ENCODE data around the gene MRFAP1. TPM values are rescaled to one million over a fixed set of nuclear protein-coding genes. Genes with fewer than 3 reads are reported as not detected.

Gene MRFAP1
- total RNA-seq, 1 experiment from 2014 or later = 212 TPM

GRCh38 chr4:6689506-6689960 is 49.0 kb downstream of the MRFAP1 start:
- no peaks in the 10 kb centered on the region for H3K36me3 ChIP-seq (ENCODE audit: control insufficient read depth, insufficient read depth, low read length)
- POLR2A ChIA-PET = no interaction called here
- peaks cover 41% of the 10 kb centered on the region for H3K4me1 ChIP-seq (ENCODE audit: control insufficient read depth, insufficient read depth, low read length)
- H3K9me3 ChIP-seq (ENCODE audit: control insufficient read depth, insufficient read depth, low read depth, low read length) = no peaks in the 10 kb centered on the region
- no peak for DNase-seq (ENCODE audit: low read depth, low spot score)
- in situ Hi-C loops (cut with HindIII; ENCODE audit: low pct_unique_long_range_greater_than_20kb, low sequenced_read_pairs) = no loop called here
- CTCF ChIA-PET = interaction anchor here (0.5 to 1.3 kb wide), 2 partner anchors 15 to 28 kb away, joined by 3 to 5 read pairs; no protein-coding TSS in a partner anchor
- BruUV-seq (replicated peaks) = no TSS peak
- ATAC-seq = peak; percentile 51
- H3K4me3 ChIP-seq (ENCODE audit: low read depth in 2 of 2, low read length in 2 of 2) = no peak overlapping the region
- H3K27ac ChIP-seq (ENCODE audit: low read length) = peak overlapping the region; percentile 78
- H3K27me3 ChIP-seq (ENCODE audit: control insufficient read depth, insufficient read depth, low read length) = no peaks in the 10 kb centered on the region
- TF ChIP-seq POLR2AphosphoS5 (IDR thresholded peaks at IDR 0.05; ENCODE audit: low read depth, low read length) (no peak), SIN3A (IDR thresholded peaks at IDR 0.05; ENCODE audit: borderline replicate concordance, insufficient read depth, low read depth, low read length) (no peak), TCF7L2 (IDR thresholded peaks at IDR 0.05; ENCODE audit: low read depth, low read length) (no peak), REST (IDR thresholded peaks at IDR 0.05; ENCODE audit: insufficient read depth in 1 of 2, low read depth in 2 of 2, low read length in 1 of 2) (no peak), CTCF (IDR thresholded peaks at IDR 0.05) (no peak)
- intact Hi-C loops (cut with micrococcal nuclease; ENCODE audit: unreplicated experiment) = no loop called here

Other genes starting within 250 kb of the MRFAP1 start
- gene PPP2R2C, start 168.1 kb upstream of the MRFAP1 start, total RNA-seq (2021; ENCODE audit: unreplicated experiment) = 26.7 TPM
- gene MAN2B2, start 65.5 kb upstream of the MRFAP1 start, total RNA-seq (2021; ENCODE audit: unreplicated experiment) = 34.4 TPM
- 2.3 TPM for gene S100P, start 53.2 kb downstream of the MRFAP1 start, total RNA-seq (2021; ENCODE audit: unreplicated experiment)
- gene MRFAP1L1, start 69.2 kb downstream of the MRFAP1 start, total RNA-seq (2021; ENCODE audit: unreplicated experiment) = 29.5 TPM
- 10.7 TPM for gene BLOC1S4, start 75.5 kb downstream of the MRFAP1 start, total RNA-seq (2021; ENCODE audit: unreplicated experiment)
- 20.2 TPM for gene KIAA0232, start 142.0 kb downstream of the MRFAP1 start, total RNA-seq (2021; ENCODE audit: unreplicated experiment)